Stimulated activated CD4-positive, alpha-beta T cell treated with anti-CD3 and anti-CD28 coated beads, Interleukin-2, amount 100 ng/mL, for 4 hours (primary cell): Measurements from ENCODE around the gene TCAF1.
"Not testable (repeated sequence)": the region's sequence is repeated elsewhere in the genome, so short reads cannot be mapped to it uniquely, and the experiment has no call there.

ENCODE experiments used
- DNase-seq: peaks from one replicate; pipeline ENCODE4 v3.0.0-alpha.2; 2020; ENCODE audit warnings: low read depth

Gene TCAF1

GRCh38 chr7:143855443-143855842, 46.5 kb downstream of the TCAF1 start:
- DNase-seq, result not testable (repeated sequence)

GRCh38 chr7:143850682-143851081, 51.3 kb downstream of the TCAF1 start:
- no peak for DNase-seq

GRCh38 chr7:143849785-143850479, 52.0 kb downstream of the TCAF1 start:
- no peak for DNase-seq

GRCh38 chr7:143848192-143848591, 53.8 kb downstream of the TCAF1 start:
- no peak for DNase-seq

- no peak for DNase-seq
These were observed 55.3 kb downstream of the TCAF1 start for GRCh38 chr7:143846692-143847091.

- DNase-seq, result not testable (repeated sequence)
These were observed 60.3 kb downstream of the TCAF1 start for GRCh38 chr7:143841696-143842095.

- not testable (repeated sequence) for DNase-seq
These were observed 61.9 kb downstream of the TCAF1 start for GRCh38 chr7:143840062-143840461.

GRCh38 chr7:143837223-143837622, 64.8 kb downstream of the TCAF1 start:
- DNase-seq, result peak; percentile 87

- DNase-seq, result peak; percentile 83
These were observed 65.4 kb downstream of the TCAF1 start for GRCh38 chr7:143836622-143837021.

- not testable (repeated sequence) for DNase-seq
These were observed 65.9 kb downstream of the TCAF1 start for GRCh38 chr7:143836088-143836487.

GRCh38 chr7:143826578-143826977, 75.4 kb downstream of the TCAF1 start:
- not testable (repeated sequence) for DNase-seq

GRCh38 chr7:143824295-143825135, 77.5 kb downstream of the TCAF1 start:
- DNase-seq, result not testable (repeated sequence)

- not testable (repeated sequence) for DNase-seq
These were observed 78.2 kb downstream of the TCAF1 start for GRCh38 chr7:143823634-143824294.

GRCh38 chr7:143821392-143822277, 80.3 kb downstream of the TCAF1 start:
- not testable (repeated sequence) for DNase-seq

GRCh38 chr7:143817873-143818272, 84.1 kb downstream of the TCAF1 start:
- not testable (repeated sequence) for DNase-seq

- DNase-seq, result not testable (repeated sequence)
These were observed 85.4 kb downstream of the TCAF1 start for GRCh38 chr7:143816471-143817133.

GRCh38 chr7:143810639-143811038, 91.3 kb downstream of the TCAF1 start:
- DNase-seq, result not testable (repeated sequence)

GRCh38 chr7:143806664-143807071, 95.3 kb downstream of the TCAF1 start:
- DNase-seq, result not testable (repeated sequence)
